HepG2 (cell line): ENCODE measurements around the gene ADAMTSL3. TPM values are rescaled to one million over a fixed set of nuclear protein-coding genes. Genes with fewer than 3 reads are reported as not detected.

Source experiments
- ATAC-seq: fragments of 200-7000 bp; cut with Tn5 transposase; 3 replicates; pipeline ENCODE4 v1.9.1; 2020; ENCODE audit warnings: mild to moderate bottlenecking, moderate library complexity
- BruUV-seq: library from RNA; stranded (reverse); fragments of 400-500 nt; replicated peaks from 2 replicates; lab custom pipeline; 2021; lab: Mats Ljungman, UMichigan
- CTCF ChIA-PET: fragments of 300-600 bp; formaldehyde crosslinking; extraction: SDS; loops from one replicate; lab custom pipeline; 2021; ENCODE audit warnings: low total read pairs, inconsistent platforms, low intra/inter-chr PET ratio; lab: Yijun Ruan, JAX
- POLR2A ChIA-PET: fragments of 350-600 bp; sonication (Branson Sonifier 250); formaldehyde crosslinking; loops from one replicate; lab custom pipeline; 2020; ENCODE audit warnings: antibody characterized with exemption, inconsistent platforms; lab: Yijun Ruan, JAX
- DNase-seq: peaks from one replicate; pipeline ENCODE4 v3.0.0-alpha.2; 2015; ENCODE audit warnings: low spot score
- FAIRE-seq: peaks from 3 replicates; lab custom pipeline; 2011; peaks lifted over from hg19 to GRCh38; lab: Jason Lieb, UNC
- H2AFZ ChIP-seq: one replicate; pipeline ENCODE4 v1.6.1; 2011; ENCODE audit warnings: low read length, inconsistent platforms
- H3K27ac ChIP-seq: fragments of 300-600 bp; 3 replicates; pipeline ENCODE4 v1.8.0; 2011; ENCODE audit warnings: mixed run types, mild to moderate bottlenecking, mixed read lengths, low read length, inconsistent platforms; ENCODE audit not compliant: insufficient read depth; ENCODE audit errors: extremely low read length
- H3K27me3 ChIP-seq, 2 experiments: fragments of 200-600 bp in 1 of 2; 2 replicates in 1 of 2; 3 replicates in 1 of 2; pipeline versions ENCODE4 v1.6.0 to v1.8.0; 2011; ENCODE audit warnings: low read length in 2 of 2, mild to moderate bottlenecking in 2 of 2, moderate library complexity in 2 of 2, inconsistent platforms in 1 of 2; ENCODE audit not compliant: insufficient read depth in 2 of 2, control insufficient read depth in 1 of 2
- H3K36me3 ChIP-seq, 2 experiments: fragments of 200-600 bp in 1 of 2; replicated peaks in 1 of 2; 2 replicates in 1 of 2; 3 replicates in 1 of 2; pipeline versions ENCODE4 v1.5.1 to v1.8.0; 2011; ENCODE audit warnings: low read length in 2 of 2, inconsistent platforms in 1 of 2; ENCODE audit not compliant: insufficient read depth in 2 of 2, control insufficient read depth in 1 of 2
- H3K4me1 ChIP-seq: 2 replicates; pipeline ENCODE4 v1.5.1; 2012; ENCODE audit warnings: low read length, inconsistent platforms; ENCODE audit not compliant: insufficient read depth
- H3K4me2 ChIP-seq: 2 replicates; pipeline ENCODE4 v1.6.0; 2011; ENCODE audit warnings: low read depth, low read length, inconsistent platforms
- H3K4me3 ChIP-seq, 3 experiments: fragments of 200-600 bp in 1 of 3; sonication (generic), shearing (Covaris generic) in 1 of 3; replicated peaks in 1 of 3; 2 replicates each; pipeline ENCODE4 v1.5.1; 2011 to 2016; ENCODE audit warnings: low read length in 3 of 3, inconsistent platforms in 2 of 3, low read depth in 2 of 3, mild to moderate bottlenecking in 2 of 3, control low read depth in 1 of 3, mixed read lengths in 1 of 3; ENCODE audit not compliant: insufficient read depth in 1 of 3
- H3K79me2 ChIP-seq: one replicate; pipeline ENCODE4 v1.6.1; 2011; ENCODE audit warnings: low read length, inconsistent platforms; ENCODE audit not compliant: insufficient read depth
- H3K9ac ChIP-seq: 2 replicates; pipeline ENCODE4 v1.6.0; 2011; ENCODE audit warnings: mild to moderate bottlenecking, low read depth, low read length, inconsistent platforms; ENCODE audit not compliant: insufficient read depth
- H3K9me3 ChIP-seq: 2 replicates; pipeline ENCODE4 v1.5.1; 2012; ENCODE audit warnings: mild to moderate bottlenecking, low read length
- H4K20me1 ChIP-seq: 2 replicates; pipeline ENCODE4 v1.6.0; 2011; ENCODE audit warnings: inconsistent platforms, mild to moderate bottlenecking, low read length, moderate library complexity; ENCODE audit not compliant: insufficient read depth
- AKAP8 ChIP-seq: sonication (generic); formaldehyde crosslinking; IDR thresholded peaks from 2 replicates; pipeline ENCODE4 v1.5.1; 2020; ENCODE audit warnings: mild to moderate bottlenecking, missing genetic modification reagents
- ATRX ChIP-seq: sonication (generic); formaldehyde crosslinking; IDR thresholded peaks from 2 replicates; pipeline ENCODE4 v1.4.0; 2020; ENCODE audit warnings: missing genetic modification reagents, borderline replicate concordance
- CERS6 ChIP-seq: sonication (generic); formaldehyde crosslinking; IDR thresholded peaks from 2 replicates; pipeline ENCODE4 v1.5.0; 2020; ENCODE audit warnings: missing genetic modification reagents
- FOXO4 ChIP-seq: sonication (generic); formaldehyde crosslinking; conservative IDR thresholded peaks from 2 replicates; pipeline ENCODE4 v1.8.1; 2023; ENCODE audit warnings: missing genetic modification reagents
- GZF1 ChIP-seq: sonication (generic); formaldehyde crosslinking; IDR thresholded peaks from 2 replicates; pipeline ENCODE4 v1.5.1; 2020; ENCODE audit warnings: mild to moderate bottlenecking, missing genetic modification reagents
- LRRFIP1 ChIP-seq: sonication (generic); formaldehyde crosslinking; conservative IDR thresholded peaks from 2 replicates; pipeline ENCODE4 v1.4.0; 2020; ENCODE audit warnings: missing genetic modification reagents
- NFAT5 ChIP-seq: sonication (generic); formaldehyde crosslinking; IDR thresholded peaks from 2 replicates; pipeline ENCODE4 v1.4.0; 2020; ENCODE audit warnings: missing genetic modification reagents
- ONECUT2 ChIP-seq: sonication (generic); formaldehyde crosslinking; IDR thresholded peaks from 2 replicates; pipeline ENCODE4 v1.4.0; 2020; ENCODE audit warnings: missing genetic modification reagents
- PCBP2 ChIP-seq: fragments of 200-400 bp; formaldehyde crosslinking; optimal IDR thresholded peaks from 2 replicates; pipeline ENCODE3; 2018; ENCODE audit warnings: low read length, low read depth; ENCODE audit not compliant: poor library complexity, severe bottlenecking
- ZBTB25 ChIP-seq: IDR thresholded peaks from 2 replicates; pipeline ENCODE4 v1.6.1; 2018; ENCODE audit warnings: missing genetic modification reagents
- WGBS: methylation state at CpG from one replicate; pipeline ENCODE4 v1.1.6; 2017; ENCODE audit warnings: low lambda C conversion rate; 5-methylcytosine and 5-hydroxymethylcytosine counted together
- in situ Hi-C: cut with HindIII; loops from 2 replicates; pipeline ENCODE4 v1.10.0; 2017; ENCODE audit warnings: low pct_unique_long_range_greater_than_20kb; ENCODE audit not compliant: extremely low pct_ligation_motif_present
- intact Hi-C: fragments of 100-400 bp; cut with micrococcal nuclease; formaldehyde crosslinking; loops from one replicate; pipeline ENCODE4 v1.10.0; 2022; ENCODE audit not compliant: unreplicated experiment
- polyA plus RNA-seq, 8 experiments: library from polyadenylated mRNA; depleted of rRNA in 3 of 8; stranded (reverse) in 7 of 8; unstranded in 1 of 8; fragments of >200 nt; fragmentation: Illumina TruSeq in 4 of 8; extraction: Trizol in 4 of 8; gene quantifications; 2 replicates each; pipeline versions ENCODE4 v1.2.1 to v1.2.3, GENCODE V29; 2011 to 2016; ENCODE audit warnings: low read depth in 4 of 8, missing spikeins in 1 of 8, mixed read lengths in 1 of 8; ENCODE audit not compliant: insufficient read depth in 1 of 8
- total RNA-seq, 5 experiments: library from RNA; depleted of rRNA; stranded (reverse); fragments of >200 nt; fragmentation: Illumina TruSeq; extraction: Trizol; gene quantifications; 2 replicates each; pipeline ENCODE4 v1.2.3, GENCODE V29; 2016; ENCODE audit warnings: low read depth in 1 of 5

The ADAMTSL3 gene
- total and polyA plus RNA-seq, 2 of the 13 experiments (the other 11 are each of a cell fraction or from before 2014, with no cell fraction given): 0.04 to 0.09 TPM

- in situ Hi-C loops: no loop called here
- Histone ChIP-seq H3K36me3 (no peaks in the 10 kb centered on the region), H4K20me1 (no peaks in the 10 kb centered on the region), H3K27me3 (no peaks in the 10 kb centered on the region; a peak in 1 of 5 replicates), H3K4me2 (no peak overlapping the region), H3K4me3 (no peak overlapping the region), H3K9ac (no peak overlapping the region), H3K27ac (no peak overlapping the region), H3K9me3 (no peaks in the 10 kb centered on the region), H2AFZ (no peak overlapping the region), H3K4me1 (no peaks in the 10 kb centered on the region), H3K79me2 (no peaks in the 10 kb centered on the region)
- WGBS: 1% methylated on average over 9 of the region's 9 CpGs
- ChIA-PET POLR2A (no interaction called here), CTCF (no interaction called here)
- no peak for FAIRE-seq
- ATAC-seq: no peak
- no TSS peak for BruUV-seq
- intact Hi-C loops: no loop called here
- DNase-seq: no peak
- TF ChIP-seq ATRX (CRISPR knock-in tag) (no peak), LRRFIP1 (CRISPR knock-in tag) (no peak), PCBP2 (no peak), CERS6 (CRISPR knock-in tag) (no peak), FOXO4 (CRISPR knock-in tag) (no peak), ONECUT2 (CRISPR knock-in tag) (no peak), GZF1 (no peak), NFAT5 (CRISPR knock-in tag) (no peak), ZBTB25 (no peak), AKAP8 (CRISPR knock-in tag) (no peak)
Measured at GRCh38 chr15:83610901-83611685, 42.8 kb upstream of the ADAMTSL3 start.
